ENCODE results near the gene ACSS2. TPM values are rescaled to one million over a fixed set of nuclear protein-coding genes. Genes with fewer than 3 reads are reported as not detected.

The ACSS2 gene
- total and polyA plus RNA-seq, 2 of the 8 experiments (the other 6 are each of a cell fraction or from before 2014, with no cell fraction given): 17.7 to 24.2 TPM

- Histone ChIP-seq H3K27ac (ENCODE audit: low read depth, low read length) (no peak overlapping the region), H3K4me3 (ENCODE audit: extremely low read depth in 1 of 4, insufficient read depth in 2 of 4, low read depth in 3 of 4, low read length in 4 of 4) (no peak overlapping the region), H3K9ac (replicated peaks in 1 of 4; ENCODE audit: extremely low read depth in 1 of 4, low read depth in 3 of 4, low read length in 3 of 4) (no peak overlapping the region), H3K27me3 (replicated peaks in 1 of 4; ENCODE audit: control insufficient read depth in 3 of 4, extremely low read depth in 1 of 4, insufficient read depth in 3 of 4, low read length in 3 of 4) (no peaks in the 10 kb centered on the region), H3K56ac (replicated peaks; ENCODE audit: insufficient read length, low read depth, low read length) (no peak overlapping the region), H2BK20ac (ENCODE audit: low read length) (no peak overlapping the region), H2BK12ac (ENCODE audit: low read depth, low read length) (no peak overlapping the region), H2BK5ac (ENCODE audit: low read depth, low read length) (no peak overlapping the region), H3K23ac (ENCODE audit: insufficient read length) (no peak overlapping the region), H3K4me1 (replicated peaks in 1 of 4; ENCODE audit: control insufficient read depth in 3 of 4, insufficient read depth in 4 of 4, low read length in 3 of 4) (no peaks in the 10 kb centered on the region), H2AFZ (ENCODE audit: low read length) (no peak overlapping the region), H4K8ac (ENCODE audit: extremely low read depth, insufficient read depth, low read length) (no peak overlapping the region), H3K79me2 (ENCODE audit: control insufficient read depth in 1 of 2, insufficient read depth in 2 of 2, low read length in 2 of 2) (no peaks in the 10 kb centered on the region), H4K5ac (ENCODE audit: insufficient read length, low read depth, low read length) (no peak overlapping the region), H4K20me1 (replicated peaks in 1 of 2; ENCODE audit: control insufficient read depth in 1 of 2, insufficient read depth in 2 of 2, low read length in 2 of 2) (no peaks in the 10 kb centered on the region), H3K4me2 (ENCODE audit: insufficient read depth in 1 of 2, low read depth in 2 of 2, low read length in 2 of 2) (no peak overlapping the region), H2AK5ac (ENCODE audit: low read depth, low read length) (0 out of 2 replicates have a peak overlapping the region, but pooled peaks have one; percentile 65), H2BK120ac (replicated peaks; ENCODE audit: low read depth, low read length) (no peak overlapping the region), H3K9me3 (ENCODE audit: insufficient read depth in 2 of 2, low read depth in 1 of 2, low read length in 1 of 2) (no peaks in the 10 kb centered on the region), H3K14ac (ENCODE audit: insufficient read length) (no peak overlapping the region), H3K18ac (ENCODE audit: extremely low read depth, low read length) (no peak overlapping the region), H3K4ac (replicated peaks; ENCODE audit: insufficient read length, low read depth, low read length) (no peak overlapping the region), H3K79me1 (ENCODE audit: low read depth, low read length) (no peaks in the 10 kb centered on the region), H4K91ac (replicated peaks; ENCODE audit: insufficient read length, low read length) (no peak overlapping the region), H2BK15ac (ENCODE audit: low read length) (no peak overlapping the region), H3K36me3 (ENCODE audit: control insufficient read depth in 2 of 4, insufficient read depth in 4 of 4, low read length in 3 of 4) (0 out of 8 replicates have a peak, but pooled peaks cover 0 to 3% (median 0%) of the 10 kb centered on the region in 4 experiments), H3K23me2 (ENCODE audit: low read depth, low read length) (peaks cover 2% of the 10 kb centered on the region; the same call in 1 of the 2 replicates)
- ChIA-PET POLR2A (ENCODE audit: partially characterized antibody) (interaction anchor here (0.7 to 1.4 kb wide), 3 partner anchors 11 to 18 kb away, joined by 3 to 5 read pairs (median 3); no protein-coding TSS in a partner anchor), CTCF (ENCODE audit: partially characterized antibody) (no interaction called here)
- FAIRE-seq (no peak), DNase-seq (ENCODE audit: low read depth in 1 of 2, low spot score in 2 of 2) (no peak)
- TF ChIP-seq SIN3A (conservative IDR thresholded peaks at IDR 0.05 in 1 of 2, IDR thresholded peaks at IDR 0.05 in 1 of 2; ENCODE audit: low read depth in 1 of 2, low read length in 2 of 2) (no peak), SUZ12 (IDR thresholded peaks at IDR 0.05; ENCODE audit: low read length) (no peak), HDAC6 (IDR thresholded peaks at IDR 0.05; ENCODE audit: low read depth, low read length) (no peak), GABPA (IDR thresholded peaks at IDR 0.05; ENCODE audit: borderline replicate concordance, insufficient read depth, low read length) (no peak), SIX5 (IDR thresholded peaks at IDR 0.05; ENCODE audit: low read depth, low read length) (no peak), RXRA (IDR thresholded peaks at IDR 0.05; ENCODE audit: insufficient read depth, low read depth, low read length) (no peak), CTBP2 (IDR thresholded peaks at IDR 0.05; ENCODE audit: borderline replicate concordance, insufficient read depth, insufficient read length, low read length) (no peak), RBBP5 (IDR thresholded peaks at IDR 0.05; ENCODE audit: borderline replicate concordance, low read depth, low read length) (no peak), TEAD4 (IDR thresholded peaks at IDR 0.05; ENCODE audit: low read depth, low read length) (no peak), ATF2 (IDR thresholded peaks at IDR 0.05; ENCODE audit: low read length) (no peak), TAF1 (IDR thresholded peaks at IDR 0.05; ENCODE audit: low read depth, low read length) (no peak)
- 79% methylated on average over 2 of the region's 2 CpGs; no CpG with 5 or more reads in 1 of the 2 experiments for WGBS, 2 experiments (ENCODE audit: extremely low coverage in 1 of 2, insufficient coverage in 1 of 2, insufficient read length in 1 of 2, insufficient replicate concordance in 2 of 2, low coverage in 1 of 2, low lambda C conversion rate in 2 of 2, missing lambda C conversion rate in 1 of 2)
Observed at GRCh38 chr20:34842143-34842542, 34.3 kb upstream of the ACSS2 start.
